Cardiac septum (tissue), 1 donor: ENCODE data around the gene STK35. TPM values are rescaled to one million over a fixed set of nuclear protein-coding genes. Genes with fewer than 3 reads are reported as not detected.
"Not testable (repeated sequence)": the region's sequence is repeated elsewhere in the genome, so short reads cannot be mapped to it uniquely, and the experiment has no call there.

ENCODE experiments used
- DNase-seq: peaks from one replicate; pipeline ENCODE4 v3.0.0-alpha.2; 2020; ENCODE audit warnings: low spot score
- intact Hi-C: fragments of 100-400 bp; cut with DNase I; formaldehyde crosslinking; loops from one replicate; pipeline ENCODE4 v1.14.0; 2022
- total RNA-seq: library from RNA; stranded (reverse); fragmentation: NEBNext Ultra II Directional; extraction: Animal tissue kit (Norgen Biotek cat#: 25700); gene quantifications from one replicate; pipeline ENCODE4 v1.2.1, GENCODE V29; 2021
- donor health status: DM: no; HTN: no; CAD: no.

Gene STK35
- total RNA-seq, 1 donor from 2014 or later: 18.2 TPM

DNA sequence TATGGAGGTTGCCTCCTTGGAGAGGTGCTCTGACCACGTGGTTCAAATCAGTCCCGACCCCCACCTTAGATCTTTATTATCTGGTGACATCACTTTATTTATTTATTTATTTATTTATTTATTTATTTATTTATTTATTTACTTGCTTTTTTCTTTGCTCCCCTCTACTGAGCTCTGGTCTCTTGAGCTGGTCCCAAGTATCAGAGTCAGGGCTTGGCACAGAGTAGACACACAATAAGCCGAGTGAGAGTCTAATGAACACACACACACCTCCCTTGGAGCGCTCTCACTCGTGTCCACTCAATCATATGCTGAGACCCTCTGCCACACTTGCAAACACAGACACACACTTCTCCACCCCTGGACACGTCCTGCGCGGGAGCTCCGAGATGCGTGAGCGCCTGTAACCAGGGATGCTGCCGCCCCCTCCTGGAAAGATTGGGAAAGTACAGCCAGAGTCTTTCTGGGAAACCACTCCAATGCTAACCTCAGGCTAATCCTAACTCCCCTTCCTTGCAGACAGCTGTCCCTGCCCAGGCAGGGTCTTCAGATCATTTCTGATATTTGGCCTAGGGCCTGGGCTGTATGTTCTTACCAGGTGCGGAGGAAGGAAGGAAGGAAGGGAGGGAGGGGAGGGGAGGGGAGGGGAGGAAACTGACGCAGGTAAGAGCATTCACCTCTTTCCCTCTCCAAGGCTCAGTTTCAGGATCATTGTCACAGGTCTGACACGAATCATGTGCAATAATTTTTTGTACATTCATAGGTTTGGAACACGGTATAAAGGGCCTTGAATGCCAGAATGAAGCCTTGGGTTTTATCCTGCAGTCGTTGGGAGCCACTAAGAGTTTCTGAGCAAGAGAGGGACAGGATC, 70.9 kb downstream of the STK35 start:
- intact Hi-C loops: loop anchor here (2.0 to 5.0 kb wide), 3 partner anchors 86 to 410 kb away; no protein-coding TSS in a partner anchor
- peak; percentile 87 for DNase-seq

DNA sequence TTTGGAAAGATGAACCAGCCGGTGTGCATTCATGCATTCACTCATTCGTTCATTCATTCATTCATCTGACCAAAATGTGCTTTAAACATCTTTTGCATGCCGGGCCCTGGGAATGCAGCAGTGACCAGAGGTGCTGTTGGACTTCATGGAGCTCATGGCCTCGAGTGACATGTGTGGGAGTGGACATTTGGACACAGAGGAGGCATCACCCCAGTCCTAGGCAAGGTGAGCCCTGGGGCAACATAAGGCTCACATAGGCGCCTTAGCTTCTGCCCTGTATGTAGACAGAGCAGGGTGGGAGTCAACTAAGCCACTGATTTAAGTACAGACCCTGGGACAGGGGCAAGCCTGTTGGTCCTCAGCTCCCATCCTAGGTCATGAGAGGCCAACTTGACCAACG, 71.6 kb downstream of the STK35 start:
- intact Hi-C loops: loop anchor here (2.0 to 5.0 kb wide), 3 partner anchors 86 to 411 kb away; no protein-coding TSS in a partner anchor

DNA sequence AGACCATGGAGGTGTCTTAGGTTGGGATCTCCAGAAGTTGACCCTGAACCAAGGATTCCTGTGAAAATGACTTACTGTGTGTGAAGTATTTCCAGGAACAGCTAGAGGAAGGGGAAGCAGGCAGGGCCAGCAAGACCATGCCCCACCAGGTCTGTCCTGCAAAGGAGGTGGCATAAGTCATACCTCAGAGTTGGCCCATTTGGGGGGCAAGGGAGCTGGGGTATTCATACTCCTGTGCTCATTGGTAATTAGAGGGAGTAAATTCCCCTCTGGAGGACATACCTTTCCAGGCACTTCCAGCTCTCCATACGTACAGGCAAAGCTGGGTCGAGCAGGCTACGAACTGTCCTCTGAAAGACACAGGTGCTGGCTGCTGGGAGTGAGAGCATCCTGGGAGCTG, 72.4 kb downstream of the STK35 start:
- intact Hi-C loops: loop anchor here (5.0 kb wide), 1 partner anchor 412 kb away; no protein-coding TSS in a partner anchor
- no peak for DNase-seq

More for the DNA sequence above, 71.6 kb downstream of the STK35 start:
- DNase-seq: no peak

DNA sequence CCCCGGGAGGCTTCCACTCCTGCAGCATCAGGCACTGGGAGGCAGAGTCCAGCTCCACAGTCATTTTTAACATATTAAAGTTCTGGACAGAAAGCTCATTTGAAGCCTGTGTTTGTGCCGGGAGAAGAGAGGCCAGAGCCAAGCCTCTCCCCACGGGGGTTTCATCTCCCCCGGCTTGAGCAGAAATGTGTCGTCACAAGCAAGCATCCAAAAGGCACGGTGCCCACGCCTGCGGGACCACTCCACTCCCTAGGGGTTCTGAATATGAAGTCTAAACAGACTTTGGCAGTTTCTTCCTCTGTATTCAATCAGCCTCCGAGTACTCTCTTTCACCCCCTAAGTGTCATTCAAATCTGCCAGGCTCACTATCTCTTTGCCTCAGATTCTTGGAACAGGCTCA, 75.3 kb downstream of the STK35 start:
- intact Hi-C loops: no loop called here
- no peak for DNase-seq

DNA sequence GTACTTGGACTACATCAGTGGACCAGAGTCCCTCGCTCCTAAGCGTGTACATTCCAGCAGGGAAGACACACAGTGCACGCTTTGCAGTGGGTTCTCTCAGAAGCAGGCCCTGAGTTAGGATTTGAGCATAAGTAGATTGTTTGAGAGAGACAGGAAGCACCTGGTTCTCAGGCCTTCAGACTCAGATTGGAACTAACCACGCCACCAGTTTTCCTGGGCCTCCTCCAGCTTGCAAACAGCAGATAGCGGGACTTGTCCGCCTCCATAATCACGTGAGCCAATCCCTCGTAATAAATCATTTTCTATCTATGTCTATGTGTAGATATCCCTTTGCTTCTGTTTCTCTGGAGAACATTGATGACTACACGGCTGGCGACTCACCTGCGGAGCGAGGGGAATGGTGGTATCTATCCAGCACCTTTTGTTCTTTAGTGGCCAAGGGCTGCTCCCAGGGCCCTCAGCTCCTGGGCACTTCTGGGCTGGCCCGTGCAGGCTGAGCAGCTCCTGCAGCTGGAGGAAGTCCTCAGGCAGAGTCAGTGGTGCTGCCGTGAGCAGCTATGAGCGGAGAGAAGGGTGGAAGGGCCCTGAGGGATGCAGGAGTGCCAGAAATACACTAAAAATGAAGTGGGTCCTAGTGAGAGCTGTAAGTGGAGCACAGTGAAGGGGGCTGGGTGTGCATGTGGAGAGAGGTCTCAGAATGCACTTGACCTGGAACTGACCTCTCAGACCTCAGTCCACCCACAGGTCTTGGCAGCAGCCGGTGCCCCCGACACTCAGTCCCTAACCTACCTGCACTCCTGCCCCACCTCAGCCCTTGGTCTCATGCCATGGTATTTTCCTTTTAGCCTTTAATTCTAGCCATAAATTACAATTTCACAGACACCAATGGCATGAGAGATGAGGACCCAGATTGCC, 76.9 kb downstream of the STK35 start:
- DNase-seq: no peak
- intact Hi-C loops: no loop called here

DNA sequence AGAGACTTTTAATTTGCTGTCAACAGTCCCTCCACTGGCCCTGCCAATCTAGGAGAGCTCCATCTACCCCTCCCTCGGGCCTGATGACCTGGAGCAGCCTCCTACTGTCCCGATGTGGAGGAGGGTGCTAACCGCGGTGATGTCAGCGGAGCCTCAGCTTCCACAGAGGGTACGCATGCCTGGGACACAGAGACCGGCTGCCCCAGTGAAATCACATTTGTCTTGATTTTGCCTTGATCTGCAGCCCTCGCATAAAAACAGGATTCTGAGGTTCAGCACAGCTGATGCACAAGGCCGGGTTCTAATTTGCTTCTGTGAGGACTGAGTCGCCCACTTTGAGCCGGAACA, 77.6 kb downstream of the STK35 start:
- no peak for DNase-seq
- intact Hi-C loops: no loop called here

DNA sequence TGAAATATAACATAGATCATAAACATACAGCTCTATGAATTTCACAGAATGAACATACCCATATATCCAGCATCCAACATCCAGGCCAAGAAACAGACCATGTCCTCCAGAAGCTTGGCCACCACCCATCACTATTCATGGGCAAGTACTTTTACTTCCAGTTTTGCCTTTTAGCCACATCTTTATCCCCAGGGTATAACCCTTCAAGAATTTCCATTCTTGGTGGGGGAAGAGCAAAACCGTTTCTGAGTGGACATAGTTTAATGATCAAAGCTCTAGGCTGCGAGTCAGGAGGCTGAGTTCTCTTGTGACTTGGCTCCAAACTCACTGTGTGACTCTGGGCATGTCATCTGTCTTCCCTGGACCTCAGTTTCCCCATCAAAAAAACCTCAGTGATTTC, 78.3 kb downstream of the STK35 start:
- intact Hi-C loops: no loop called here
- DNase-seq: no peak

DNA sequence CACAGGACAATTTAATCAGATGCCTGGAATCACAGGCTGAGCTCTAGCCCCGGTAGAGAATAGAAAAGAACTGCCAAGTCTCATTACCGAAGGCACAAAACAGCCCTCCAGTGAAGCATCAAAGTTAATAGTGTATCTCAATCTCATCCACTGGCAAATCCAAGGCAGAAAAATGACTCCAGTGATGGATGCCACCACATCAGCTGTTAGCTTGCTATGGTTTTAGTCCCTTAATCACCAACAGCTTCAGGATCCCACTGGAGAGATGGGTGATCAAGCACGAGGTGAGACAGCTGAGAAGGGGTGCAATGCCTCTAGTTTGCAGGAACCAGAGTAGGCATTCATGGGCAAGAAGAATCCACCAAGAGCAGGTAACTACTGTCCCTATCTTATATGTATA, 81.8 kb downstream of the STK35 start:
- no peak for DNase-seq
- intact Hi-C loops: no loop called here

DNA sequence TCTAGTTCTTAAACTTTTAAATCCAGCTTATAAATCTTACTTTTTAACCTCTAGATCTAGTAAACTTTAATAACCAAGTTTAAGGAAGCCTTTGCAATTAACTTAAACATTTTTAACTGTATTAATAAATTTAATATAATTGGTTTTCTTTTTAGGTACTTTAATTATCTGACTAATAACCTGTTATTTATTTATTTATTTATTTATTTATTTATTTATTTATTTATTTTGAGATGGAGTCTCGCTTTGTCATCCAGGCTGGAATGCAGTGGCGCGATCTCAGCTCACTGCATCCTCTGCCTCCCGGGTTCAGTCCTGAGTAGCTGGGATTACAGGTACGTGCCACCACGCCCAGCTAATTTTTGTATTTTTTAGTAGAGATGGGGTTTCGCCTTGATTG, 83.3 kb downstream of the STK35 start:
- DNase-seq, intact Hi-C loops: not testable (repeated sequence)

DNA sequence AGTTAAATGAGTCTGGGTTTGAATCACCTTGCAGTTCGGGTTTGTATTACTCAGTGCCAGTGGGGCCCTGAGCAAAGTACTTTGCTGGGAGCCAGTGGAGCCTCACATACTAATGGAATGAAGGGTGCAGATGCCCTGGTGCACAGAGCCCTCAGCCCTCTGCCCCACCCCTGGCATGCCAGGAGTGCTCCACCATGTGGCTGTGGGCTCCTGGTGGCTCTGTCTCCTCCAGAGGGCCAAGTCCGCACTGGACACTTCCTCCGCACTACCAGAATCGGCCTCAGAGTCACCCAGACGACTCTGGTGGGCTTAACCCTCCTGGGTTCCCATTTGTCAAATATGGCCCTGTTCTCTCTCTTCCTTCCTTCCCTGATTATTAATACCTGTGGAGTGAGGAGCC, 94.0 kb downstream of the STK35 start:
- intact Hi-C loops: no loop called here
- DNase-seq: no peak

DNA sequence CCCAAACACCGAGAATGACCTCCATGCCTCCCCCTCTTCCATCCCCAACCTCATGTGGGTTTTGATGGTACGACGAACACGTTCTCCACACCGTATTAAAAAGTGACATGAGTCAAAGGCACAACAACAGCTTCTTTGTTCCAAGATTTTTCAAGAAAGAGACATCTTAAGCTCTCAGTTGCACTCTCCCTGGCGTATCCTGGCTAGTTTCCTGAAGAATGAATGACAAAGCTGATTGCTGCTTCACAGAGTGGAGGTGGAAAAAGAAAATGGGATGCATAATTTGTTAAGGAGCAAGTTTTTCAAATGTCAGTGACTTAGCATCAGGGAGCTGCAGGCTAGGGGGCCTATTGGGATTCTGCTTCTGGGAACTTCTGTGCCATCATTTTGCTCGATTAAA, 95.5 kb downstream of the STK35 start:
- intact Hi-C loops: no loop called here
- no peak for DNase-seq

Other genes with a start within 250 kb of the STK35 start
- 45.8 TPM for gene SIRPA, start 206.4 kb upstream of the STK35 start, total RNA-seq
- not detected for gene PDYN, start 107.8 kb upstream of the STK35 start, total RNA-seq
- gene TGM3, start 194.2 kb downstream of the STK35 start, total RNA-seq: not detected